ENCODE data around the gene CHST11. TPM values are rescaled to one million over a fixed set of nuclear protein-coding genes. Genes with fewer than 3 reads are reported as not detected.
A peak's percentile ranks its signal among the peaks of the same experiment; 100 is the strongest.
"Not testable (repeated sequence)": the region's sequence is repeated elsewhere in the genome, so short reads cannot be mapped to it uniquely, and the experiment has no call there.

The CHST11 gene
- total RNA-seq, 1 donor from 2014 or later, result 44.9 TPM

DNA sequence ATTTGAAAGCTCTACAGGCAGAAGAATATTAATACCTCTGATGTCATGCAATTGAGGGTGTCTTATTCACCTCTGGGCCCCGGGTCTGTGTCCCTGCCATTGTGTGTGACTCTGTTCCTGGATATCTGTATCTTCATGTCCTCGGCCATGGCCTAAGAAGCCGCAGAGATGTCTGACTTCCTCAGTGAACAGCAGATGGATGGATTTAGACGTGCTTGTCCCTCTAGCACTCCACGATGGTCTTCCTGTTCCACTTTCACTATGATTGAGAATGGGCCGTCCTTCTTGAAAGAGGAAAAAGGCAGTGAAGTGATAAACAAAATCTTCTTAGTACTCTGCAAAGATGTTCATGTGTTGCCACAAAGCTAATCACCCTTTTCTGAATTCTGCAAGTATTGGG lies 283.9 kb downstream of the CHST11 start:
- peaks cover 11% of the 10 kb centered on the region for H3K36me3 Mint-ChIP-seq (ENCODE audit: low read depth)
- peak; percentile 84 for DNase-seq
- no peaks in the 10 kb centered on the region for H3K27me3 Mint-ChIP-seq
- peaks cover 71% of the 10 kb centered on the region for H3K4me1 Mint-ChIP-seq
- no peaks in the 10 kb centered on the region for H3K9me3 Mint-ChIP-seq
- peak overlapping the region; percentile 92 for H3K27ac Mint-ChIP-seq
- intact Hi-C loops (cut with micrococcal nuclease), result loop anchor here (1.0 kb wide), 2 partner anchors 8 to 45 kb away; no protein-coding TSS in a partner anchor
- peak overlapping the region; percentile 86 for H3K4me3 Mint-ChIP-seq

DNA sequence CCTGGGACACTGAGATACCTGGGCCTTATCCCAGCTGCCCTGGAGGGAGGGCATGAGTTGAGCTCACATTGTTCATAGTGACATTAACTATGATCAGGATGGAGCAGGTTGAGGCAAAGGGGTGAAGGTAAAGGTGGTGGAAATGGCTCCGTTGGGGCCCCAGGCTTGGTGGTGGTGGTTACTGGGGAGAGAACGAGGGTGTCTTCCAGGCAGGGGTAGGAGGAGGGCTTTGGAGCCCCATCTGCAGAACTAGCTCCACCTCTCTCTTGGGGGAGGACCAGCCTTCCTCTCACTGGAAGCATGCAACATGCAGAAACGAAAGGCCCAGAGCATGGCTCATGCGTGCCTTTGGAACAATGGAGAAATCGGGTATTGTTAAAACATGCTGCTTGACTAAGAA lies 284.3 kb downstream of the CHST11 start:
- peaks cover 70% of the 10 kb centered on the region for H3K4me1 Mint-ChIP-seq
- intact Hi-C loops (cut with micrococcal nuclease), result no loop called here
- H3K9me3 Mint-ChIP-seq, result no peaks in the 10 kb centered on the region
- H3K27me3 Mint-ChIP-seq, result no peaks in the 10 kb centered on the region
- peaks cover 11% of the 10 kb centered on the region for H3K36me3 Mint-ChIP-seq (ENCODE audit: low read depth)
- peak overlapping the region; percentile 92 for H3K27ac Mint-ChIP-seq
- H3K4me3 Mint-ChIP-seq, result peak overlapping the region; percentile 86
- no peak for DNase-seq

DNA sequence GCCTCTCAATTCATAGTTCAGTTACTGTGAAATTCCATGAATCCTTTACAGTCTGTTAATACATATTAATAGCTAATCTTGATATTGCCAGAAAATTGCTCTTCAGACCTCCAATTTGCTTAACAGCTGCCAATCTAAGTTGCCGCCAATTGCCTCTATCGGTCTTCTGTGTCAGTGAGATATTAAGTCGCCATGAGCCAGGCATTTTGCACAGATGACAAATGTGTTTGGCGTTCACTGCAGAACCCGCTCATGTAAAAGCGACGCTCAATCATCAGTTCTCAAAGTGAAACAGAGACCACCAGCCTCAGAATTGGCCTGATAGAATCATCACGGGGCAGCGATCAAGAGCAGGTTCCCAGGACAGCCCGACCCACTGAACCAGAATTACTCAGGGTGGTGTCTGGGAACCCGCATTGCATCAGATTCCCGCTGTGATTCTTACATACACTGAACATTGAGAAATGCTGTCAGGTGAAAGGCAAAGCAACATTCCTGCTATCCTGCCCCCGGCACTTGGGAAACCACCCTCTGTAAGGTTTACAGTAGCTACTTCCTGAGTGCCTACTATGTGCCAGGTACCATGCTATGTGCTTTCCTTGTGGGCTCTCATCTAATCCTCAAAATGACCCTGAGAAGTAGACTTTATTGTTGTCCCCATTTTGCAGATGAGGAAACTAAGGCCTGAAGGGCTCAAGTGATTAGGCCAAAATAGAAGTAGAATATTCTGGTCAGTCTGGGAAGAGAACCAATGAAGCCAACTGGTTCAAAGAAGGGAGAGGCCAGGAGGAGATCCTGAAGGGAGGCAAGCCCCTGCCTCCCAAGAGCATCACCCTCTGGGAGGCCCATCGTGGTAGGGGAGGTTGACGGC lies 285.0 kb downstream of the CHST11 start:
- Mint-ChIP-seq H3K9me3 (no peaks in the 10 kb centered on the region), H3K36me3 (ENCODE audit: low read depth) (peaks cover 11% of the 10 kb centered on the region), H3K4me1 (peaks cover 70% of the 10 kb centered on the region), H3K27me3 (no peaks in the 10 kb centered on the region), H3K4me3 (peak overlapping the region; percentile 86), H3K27ac (peak overlapping the region; percentile 92)
- no peak for DNase-seq
- intact Hi-C loops (cut with micrococcal nuclease), result no loop called here

DNA sequence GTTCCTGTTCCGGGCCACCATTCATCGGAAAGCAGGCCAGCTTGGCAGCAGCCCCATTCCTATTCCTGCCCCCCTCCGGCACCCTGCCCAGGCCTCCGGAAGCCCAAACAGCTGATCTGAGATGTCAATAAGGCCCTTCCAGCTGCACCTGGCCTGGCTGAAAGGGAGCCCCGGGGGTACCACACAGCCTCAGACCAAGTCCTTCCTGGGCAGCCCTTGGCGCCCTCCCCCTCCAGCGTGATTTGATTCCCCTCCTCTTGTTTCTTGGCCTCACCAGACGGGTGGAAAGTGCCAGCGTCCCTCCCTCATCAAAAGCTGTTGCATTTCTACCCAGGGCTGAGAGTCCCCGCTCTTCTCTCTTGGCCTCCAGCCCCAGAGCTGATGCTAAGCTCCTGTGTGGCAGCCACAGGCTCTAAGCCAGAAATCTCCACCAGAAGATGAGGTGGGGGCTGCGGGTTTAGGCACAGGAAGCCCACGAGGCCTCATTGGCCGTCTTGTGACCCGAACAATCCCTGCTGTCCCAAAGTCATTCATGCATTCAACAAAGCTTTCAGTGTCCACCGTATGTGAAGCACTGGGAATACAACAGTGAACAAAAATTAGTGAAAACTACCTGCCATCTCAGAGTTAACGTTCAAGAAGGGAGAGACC lies 285.9 kb downstream of the CHST11 start:
- peak overlapping the region; percentile 58 for H3K27ac Mint-ChIP-seq
- H3K9me3 Mint-ChIP-seq, result no peaks in the 10 kb centered on the region
- no peak for DNase-seq
- H3K4me3 Mint-ChIP-seq, result no peak overlapping the region
- intact Hi-C loops (cut with micrococcal nuclease), result no loop called here
- H3K36me3 Mint-ChIP-seq (ENCODE audit: low read depth), result peaks cover 11% of the 10 kb centered on the region
- no peaks in the 10 kb centered on the region for H3K27me3 Mint-ChIP-seq
- H3K4me1 Mint-ChIP-seq, result peaks cover 70% of the 10 kb centered on the region

DNA sequence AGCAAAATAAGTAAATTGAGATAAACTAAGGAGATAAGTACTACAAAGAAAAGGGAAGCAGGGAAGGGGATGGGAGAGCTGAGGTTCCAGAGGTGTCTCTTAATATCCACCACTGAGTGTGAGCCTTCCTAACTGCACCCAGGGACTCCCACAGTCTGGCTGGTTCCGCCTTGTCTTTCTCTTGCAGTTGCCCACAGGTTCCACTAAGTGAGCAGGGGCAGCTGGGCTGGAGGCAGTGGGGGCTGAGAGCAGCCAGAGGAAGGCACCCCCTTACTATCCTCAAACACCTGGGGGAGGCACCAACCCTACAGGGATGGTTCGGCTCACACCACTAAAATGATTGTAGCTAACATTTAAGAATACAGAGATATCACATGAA lies 286.4 kb downstream of the CHST11 start:
- Mint-ChIP-seq H3K27me3 (no peaks in the 10 kb centered on the region), H3K27ac (peak overlapping the region; percentile 7), H3K9me3 (no peaks in the 10 kb centered on the region), H3K4me1 (peaks cover 73% of the 10 kb centered on the region), H3K36me3 (ENCODE audit: low read depth) (peaks cover 11% of the 10 kb centered on the region), H3K4me3 (no peak overlapping the region)
- DNase-seq, result no peak
- intact Hi-C loops (cut with micrococcal nuclease), result no loop called here

DNA sequence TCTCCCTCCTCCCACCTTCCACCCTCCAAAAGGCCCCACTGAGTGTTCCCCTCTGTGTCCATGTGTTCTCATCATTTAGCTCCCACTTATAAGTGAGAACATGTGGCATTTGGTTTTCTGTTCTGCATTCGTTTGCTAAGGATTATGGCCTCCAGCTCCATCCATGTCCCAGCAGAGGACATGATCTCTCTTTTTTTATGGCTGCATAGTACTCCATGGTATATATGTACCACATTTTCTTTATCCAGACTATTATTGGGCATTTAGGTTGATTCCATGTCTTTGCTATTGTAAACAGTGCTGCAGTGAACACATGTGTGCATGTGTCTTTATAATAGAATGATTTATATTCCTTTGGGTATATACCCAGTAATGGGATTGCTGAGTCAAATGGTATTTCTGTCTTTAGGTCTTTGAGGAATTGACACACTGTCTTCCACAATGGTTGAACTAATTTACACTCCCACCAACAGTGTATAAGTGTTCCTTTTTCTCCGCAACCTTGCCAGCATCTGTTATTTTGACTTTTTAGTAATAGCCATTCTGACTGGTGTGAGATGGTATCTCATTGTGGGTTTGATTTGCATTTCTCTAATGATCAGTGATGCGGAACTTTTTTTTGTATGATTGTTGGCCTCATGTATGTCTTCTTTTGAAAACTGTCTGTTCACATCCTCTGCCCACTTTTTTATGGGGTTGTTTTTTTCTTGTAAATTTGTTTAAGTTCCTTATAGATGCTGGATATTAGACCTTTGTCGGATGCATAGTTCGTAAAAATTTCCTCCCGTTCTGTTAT lies 287.2 kb downstream of the CHST11 start:
- H3K9me3 Mint-ChIP-seq; intact Hi-C loops (cut with micrococcal nuclease); H3K27me3 Mint-ChIP-seq; DNase-seq; H3K27ac Mint-ChIP-seq; H3K4me3 Mint-ChIP-seq: not testable (repeated sequence)
- Mint-ChIP-seq H3K36me3 (ENCODE audit: low read depth) (peaks cover 11% of the 10 kb centered on the region), H3K4me1 (peaks cover 71% of the 10 kb centered on the region)

DNA sequence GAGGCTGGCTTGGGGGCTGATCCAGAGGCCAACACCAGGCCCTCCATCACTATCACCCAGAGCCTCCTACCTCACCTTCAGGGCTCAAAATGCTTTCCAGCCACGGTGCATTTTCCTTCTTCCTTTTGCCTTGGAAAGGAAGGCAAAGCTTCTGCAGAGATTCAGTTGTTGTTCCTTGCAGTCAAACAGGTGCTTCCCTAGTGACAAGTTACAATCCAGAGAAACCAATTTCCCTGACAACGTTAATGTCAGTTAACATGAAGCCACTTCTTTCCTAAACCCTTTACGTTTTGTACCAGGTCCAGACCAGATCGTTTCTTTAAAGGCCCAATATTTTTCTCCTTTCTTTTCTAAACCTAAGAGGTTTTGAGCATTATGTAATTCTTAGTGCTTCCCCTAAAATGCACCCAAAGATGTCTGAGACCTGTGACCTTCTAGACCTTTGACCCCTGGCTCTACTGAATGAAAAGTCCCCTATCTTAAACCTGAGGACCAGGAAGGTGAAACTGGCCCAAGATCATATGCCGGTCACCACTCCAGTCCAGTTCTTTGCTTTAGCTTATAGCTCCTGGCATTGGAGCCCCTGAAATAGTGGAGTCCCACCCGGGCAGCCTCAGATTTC lies 289.8 kb downstream of the CHST11 start:
- DNase-seq, result no peak
- H3K4me1 Mint-ChIP-seq, result peaks cover 64% of the 10 kb centered on the region
- peaks cover 8% of the 10 kb centered on the region for H3K36me3 Mint-ChIP-seq (ENCODE audit: low read depth)
- no peak overlapping the region for H3K27ac Mint-ChIP-seq
- intact Hi-C loops (cut with micrococcal nuclease), result no loop called here
- no peak overlapping the region for H3K4me3 Mint-ChIP-seq
- no peaks in the 10 kb centered on the region for H3K27me3 Mint-ChIP-seq
- no peaks in the 10 kb centered on the region for H3K9me3 Mint-ChIP-seq

DNA sequence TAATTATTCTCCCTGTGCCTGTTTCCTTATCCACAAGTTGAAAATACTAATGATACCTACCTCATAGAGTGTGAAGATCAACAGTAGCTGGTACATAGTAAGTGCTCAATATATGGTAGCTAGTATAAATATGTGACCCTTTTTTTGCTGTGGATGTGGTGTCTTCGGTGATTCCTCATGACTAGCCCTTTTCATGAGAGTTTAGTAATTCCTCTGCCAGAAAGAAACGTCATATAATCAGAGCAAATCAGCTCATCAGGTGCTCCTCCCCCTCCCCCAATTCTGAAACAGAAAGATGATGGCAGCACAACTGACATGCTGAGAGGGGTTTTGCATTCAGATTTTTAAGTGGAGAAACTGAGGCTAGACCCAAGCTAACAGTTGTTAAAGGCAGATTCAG lies 290.6 kb downstream of the CHST11 start:
- peaks cover 8% of the 10 kb centered on the region for H3K36me3 Mint-ChIP-seq (ENCODE audit: low read depth)
- DNase-seq, result no peak
- H3K9me3 Mint-ChIP-seq, result no peaks in the 10 kb centered on the region
- H3K4me3 Mint-ChIP-seq, result peak overlapping the region; percentile 66
- intact Hi-C loops (cut with micrococcal nuclease), result no loop called here
- no peaks in the 10 kb centered on the region for H3K27me3 Mint-ChIP-seq
- H3K4me1 Mint-ChIP-seq, result peaks cover 62% of the 10 kb centered on the region
- H3K27ac Mint-ChIP-seq, result peak overlapping the region; percentile 77

DNA sequence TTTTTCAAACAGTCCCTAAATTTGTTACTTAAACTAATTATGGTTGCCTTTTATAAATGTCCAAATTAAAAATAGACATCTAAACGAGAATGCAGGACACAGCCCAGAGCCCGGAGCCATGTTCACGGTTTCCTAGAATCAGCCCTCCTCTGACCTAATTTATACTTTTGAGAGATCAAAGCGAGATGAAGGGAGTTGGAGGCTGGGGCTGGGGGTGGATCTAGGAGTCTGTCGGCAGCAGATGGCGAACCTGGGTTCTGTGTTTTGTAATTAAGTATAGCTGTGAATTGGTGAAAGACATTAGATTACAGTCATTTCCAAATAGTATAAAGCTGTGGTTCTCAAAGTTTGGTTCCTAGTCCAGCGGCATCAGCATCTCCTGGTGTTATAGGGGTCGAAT lies 291.2 kb downstream of the CHST11 start:
- intact Hi-C loops (cut with micrococcal nuclease), result loop anchor here (1.0 kb wide), 1 partner anchor 8 kb away; no protein-coding TSS in a partner anchor
- peak overlapping the region; percentile 77 for H3K27ac Mint-ChIP-seq
- no peaks in the 10 kb centered on the region for H3K27me3 Mint-ChIP-seq
- H3K36me3 Mint-ChIP-seq (ENCODE audit: low read depth), result peaks cover 8% of the 10 kb centered on the region
- peak; percentile 75 for DNase-seq
- no peaks in the 10 kb centered on the region for H3K9me3 Mint-ChIP-seq
- peaks cover 58% of the 10 kb centered on the region for H3K4me1 Mint-ChIP-seq
- H3K4me3 Mint-ChIP-seq, result peak overlapping the region; percentile 66

DNA sequence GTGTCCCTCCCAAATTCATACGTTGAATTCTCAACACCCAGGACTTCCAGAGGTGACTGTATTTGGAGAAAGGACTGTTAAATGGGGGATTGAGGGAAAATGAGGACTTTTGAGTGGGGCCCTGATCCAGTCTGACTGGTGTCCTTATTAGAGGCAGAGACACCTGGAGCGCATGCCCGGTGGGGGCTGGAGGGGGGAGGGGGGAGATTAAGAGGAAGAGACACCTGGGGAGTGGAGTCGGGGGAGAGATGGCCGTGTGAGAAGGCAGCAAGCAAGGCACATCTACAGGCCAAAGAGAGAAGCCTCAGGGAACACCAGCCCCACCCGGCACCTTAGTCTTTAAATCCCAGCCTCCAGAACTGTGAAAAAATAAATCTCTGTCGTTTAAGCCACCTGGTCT lies 291.6 kb downstream of the CHST11 start:
- no peaks in the 10 kb centered on the region for H3K27me3 Mint-ChIP-seq
- H3K27ac Mint-ChIP-seq, result peak overlapping the region; percentile 77
- no peaks in the 10 kb centered on the region for H3K9me3 Mint-ChIP-seq
- DNase-seq, result no peak
- peaks cover 6% of the 10 kb centered on the region for H3K36me3 Mint-ChIP-seq (ENCODE audit: low read depth)
- intact Hi-C loops (cut with micrococcal nuclease), result loop anchor here (1.0 kb wide), 1 partner anchor 8 kb away; no protein-coding TSS in a partner anchor
- H3K4me1 Mint-ChIP-seq, result peaks cover 59% of the 10 kb centered on the region
- peak overlapping the region; percentile 66 for H3K4me3 Mint-ChIP-seq

DNA sequence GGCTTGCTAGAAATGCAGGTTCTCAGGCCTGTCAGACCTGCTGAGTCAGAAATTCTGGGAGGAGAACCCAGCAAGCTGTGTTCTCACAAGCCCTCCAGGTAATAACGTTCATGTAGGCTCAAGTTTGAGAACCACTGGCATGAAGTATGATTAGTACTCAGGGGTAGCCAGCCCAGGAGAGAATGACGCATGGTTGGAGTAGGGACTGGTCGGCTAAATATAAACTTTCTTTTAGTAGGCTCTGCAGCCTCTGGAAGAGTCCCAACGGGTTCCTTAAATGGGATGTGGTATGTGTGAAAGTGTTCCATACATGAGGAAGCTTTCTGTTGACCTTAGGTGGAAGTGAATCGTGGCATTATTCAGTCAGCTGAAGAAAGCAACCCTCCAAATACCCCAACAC lies 292.0 kb downstream of the CHST11 start:
- no peaks in the 10 kb centered on the region for H3K9me3 Mint-ChIP-seq
- DNase-seq, result no peak
- H3K4me1 Mint-ChIP-seq, result peaks cover 59% of the 10 kb centered on the region
- H3K36me3 Mint-ChIP-seq (ENCODE audit: low read depth), result peaks cover 4% of the 10 kb centered on the region
- H3K4me3 Mint-ChIP-seq, result no peak overlapping the region
- no peaks in the 10 kb centered on the region for H3K27me3 Mint-ChIP-seq
- no peak overlapping the region for H3K27ac Mint-ChIP-seq
- intact Hi-C loops (cut with micrococcal nuclease), result loop anchor here (1.0 kb wide), 1 partner anchor 8 kb away; no protein-coding TSS in a partner anchor

DNA sequence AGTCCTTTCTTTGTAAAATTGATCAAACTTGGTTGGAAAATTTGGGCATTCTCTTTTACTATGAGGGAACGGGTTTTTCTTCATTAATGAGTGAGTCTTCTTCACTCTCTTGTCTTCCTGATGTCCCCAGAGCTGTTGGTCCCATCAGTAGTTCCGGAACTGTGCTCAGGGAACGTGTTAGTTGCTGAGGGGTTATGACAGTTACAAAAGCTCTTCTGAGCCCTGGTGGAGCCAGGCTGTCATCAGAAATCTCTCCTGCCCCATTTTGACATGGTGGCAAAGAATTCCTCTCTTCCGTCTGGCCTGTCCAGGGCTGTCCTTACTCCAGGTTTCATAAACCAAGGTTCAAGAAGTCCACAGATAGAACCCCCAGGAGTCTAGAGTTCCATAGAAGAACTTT lies 292.8 kb downstream of the CHST11 start:
- no peaks in the 10 kb centered on the region for H3K27me3 Mint-ChIP-seq
- intact Hi-C loops (cut with micrococcal nuclease), result no loop called here
- DNase-seq, result no peak
- H3K27ac Mint-ChIP-seq, result no peak overlapping the region
- H3K9me3 Mint-ChIP-seq, result no peaks in the 10 kb centered on the region
- H3K4me1 Mint-ChIP-seq, result peaks cover 57% of the 10 kb centered on the region
- no peak overlapping the region for H3K4me3 Mint-ChIP-seq
- peaks cover 4% of the 10 kb centered on the region for H3K36me3 Mint-ChIP-seq (ENCODE audit: low read depth)

DNA sequence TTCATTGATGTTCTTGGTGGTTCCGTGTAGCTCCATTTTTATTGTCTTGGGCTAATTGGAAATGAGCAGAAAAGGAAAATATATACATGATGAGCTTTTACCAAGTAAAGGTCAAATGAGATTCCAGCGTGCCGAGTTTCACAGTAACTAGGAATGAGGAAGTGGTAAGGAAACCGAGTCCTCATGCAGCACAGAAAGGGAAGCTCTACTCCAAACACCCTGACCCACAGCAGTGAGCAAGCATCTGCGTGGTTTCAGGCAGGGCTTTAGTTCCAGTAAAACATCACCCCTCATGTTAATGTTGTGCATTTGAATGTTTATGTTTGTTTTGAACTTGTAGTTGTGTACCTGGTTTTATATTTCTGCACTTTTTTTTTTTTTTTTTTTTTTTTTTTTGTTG lies 293.3 kb downstream of the CHST11 start:
- DNase-seq, result peak; percentile 80
- no peaks in the 10 kb centered on the region for H3K9me3 Mint-ChIP-seq
- H3K4me1 Mint-ChIP-seq, result peaks cover 57% of the 10 kb centered on the region
- H3K4me3 Mint-ChIP-seq, result peak overlapping the region; percentile 18
- H3K27ac Mint-ChIP-seq, result peak overlapping the region; percentile 59
- H3K27me3 Mint-ChIP-seq, result no peaks in the 10 kb centered on the region
- intact Hi-C loops (cut with micrococcal nuclease), result no loop called here
- peaks cover 6% of the 10 kb centered on the region for H3K36me3 Mint-ChIP-seq (ENCODE audit: low read depth)
